H9 (cell line): ENCODE data around the gene EGFR. TPM values are rescaled to one million over a fixed set of nuclear protein-coding genes. Genes with fewer than 3 reads are reported as not detected.
A peak's percentile ranks its signal among the peaks of the same experiment; 100 is the strongest.

ENCODE experiments used
- DNase-seq: peaks from one replicate; pipeline ENCODE4 v3.0.0-alpha.2; 2017
- H2AFZ ChIP-seq: one replicate; pipeline ENCODE4 v1.6.1; 2013; ENCODE audit warnings: mild to moderate bottlenecking, low read length, control low read depth, moderate library complexity
- H2AK5ac ChIP-seq: 2 replicates; pipeline ENCODE4 v1.6.1; 2013; ENCODE audit warnings: low read length, control low read depth, mixed read lengths; ENCODE audit not compliant: insufficient read length
- H2BK120ac ChIP-seq: one replicate; pipeline ENCODE4 v1.6.1; 2013; ENCODE audit warnings: low read depth, mild to moderate bottlenecking, low read length, control low read depth, inconsistent platforms; ENCODE audit not compliant: poor library complexity, severe bottlenecking
- H2BK12ac ChIP-seq: 2 replicates; pipeline ENCODE4 v1.6.1; 2013; ENCODE audit warnings: low read length, control low read depth, mixed read lengths, low read depth; ENCODE audit not compliant: insufficient read length
- H2BK15ac ChIP-seq: 2 replicates; pipeline ENCODE4 v1.6.1; 2013; ENCODE audit warnings: low read depth, low read length, control low read depth
- H2BK20ac ChIP-seq: one replicate; pipeline ENCODE4 v1.6.1; 2013; ENCODE audit warnings: low read depth, mild to moderate bottlenecking, low read length, control low read depth, inconsistent platforms; ENCODE audit not compliant: poor library complexity, severe bottlenecking
- H2BK5ac ChIP-seq: 2 replicates; pipeline ENCODE4 v1.6.1; 2013; ENCODE audit warnings: low read length, control low read depth, mixed read lengths; ENCODE audit not compliant: insufficient read length
- H3K14ac ChIP-seq: 2 replicates; pipeline ENCODE4 v1.6.1; 2013; ENCODE audit warnings: low read length, control low read depth; ENCODE audit not compliant: insufficient read depth
- H3K18ac ChIP-seq: 2 replicates; pipeline ENCODE4 v1.6.1; 2013; ENCODE audit warnings: low read depth, mild to moderate bottlenecking, mixed read lengths, low read length, control low read depth; ENCODE audit not compliant: insufficient read length
- H3K23ac ChIP-seq: 2 replicates; pipeline ENCODE4 v1.6.1; 2013; ENCODE audit warnings: low read length, control low read depth, mixed read lengths, low read depth; ENCODE audit not compliant: insufficient read length
- H3K23me2 ChIP-seq: 2 replicates; pipeline ENCODE4 v1.6.1; 2013; ENCODE audit warnings: low read depth, mild to moderate bottlenecking, mixed read lengths, low read length, control low read depth; ENCODE audit not compliant: insufficient read length, poor library complexity, severe bottlenecking
- H3K27ac ChIP-seq: 2 replicates; pipeline ENCODE4 v1.5.1; 2013; ENCODE audit warnings: low read length, control low read depth, mixed read lengths, low read depth; ENCODE audit not compliant: insufficient read length
- H3K27me3 ChIP-seq: 2 replicates; pipeline ENCODE4 v1.6.1; 2013; ENCODE audit warnings: low read length, control low read depth, inconsistent platforms; ENCODE audit not compliant: insufficient read depth
- H3K4ac ChIP-seq: 2 replicates; pipeline ENCODE4 v1.6.1; 2013; ENCODE audit warnings: low read depth, mild to moderate bottlenecking, control low read depth, inconsistent platforms, low read length, moderate library complexity
- H3K4me1 ChIP-seq: 2 replicates; pipeline ENCODE4 v1.6.1; 2013; ENCODE audit warnings: low read length, control low read depth, inconsistent platforms; ENCODE audit not compliant: insufficient read depth
- H3K4me2 ChIP-seq: 2 replicates; pipeline ENCODE4 v1.6.1; 2013; ENCODE audit warnings: low read length, control low read depth, mixed read lengths; ENCODE audit not compliant: insufficient read length, insufficient read depth
- H3K56ac ChIP-seq: 2 replicates; pipeline ENCODE4 v1.6.1; 2013; ENCODE audit warnings: low read depth, mild to moderate bottlenecking, mixed read lengths, low read length, control low read depth; ENCODE audit not compliant: insufficient read length
- H3K79me1 ChIP-seq: 2 replicates; pipeline ENCODE4 v1.6.1; 2013; ENCODE audit warnings: low read depth, mild to moderate bottlenecking, moderate library complexity, low read length, control low read depth, inconsistent platforms; ENCODE audit not compliant: insufficient read depth, poor library complexity, severe bottlenecking
- H3K79me2 ChIP-seq: 2 replicates; pipeline ENCODE4 v1.6.1; 2013; ENCODE audit warnings: low read length, control low read depth, inconsistent platforms; ENCODE audit not compliant: insufficient read depth
- H3K9ac ChIP-seq: 2 replicates; pipeline ENCODE4 v1.6.1; 2013; ENCODE audit warnings: low read length, control low read depth, mixed read lengths; ENCODE audit not compliant: insufficient read length; ENCODE audit errors: extremely low read depth
- H3K9me3 ChIP-seq: one replicate; pipeline ENCODE4 v1.6.1; 2013; ENCODE audit warnings: low read depth, low read length, inconsistent platforms; ENCODE audit not compliant: control insufficient read depth
- H3T11ph ChIP-seq: one replicate; pipeline ENCODE4 v1.6.1; 2013; ENCODE audit warnings: mild to moderate bottlenecking, low read length, control low read depth, inconsistent platforms
- H4K20me1 ChIP-seq: one replicate; pipeline ENCODE4 v1.6.1; 2013; ENCODE audit not compliant: control insufficient read depth, insufficient read length, insufficient read depth
- H4K5ac ChIP-seq: 2 replicates; pipeline ENCODE4 v1.6.1; 2013; ENCODE audit warnings: low read depth, mild to moderate bottlenecking, mixed read lengths, low read length, control low read depth; ENCODE audit not compliant: insufficient read length
- H4K8ac ChIP-seq: replicated peaks from 2 replicates; pipeline ENCODE4 v1.6.1; 2013; ENCODE audit warnings: low read length, control low read depth, mixed read lengths, low read depth; ENCODE audit not compliant: insufficient read length
- H4K91ac ChIP-seq: 2 replicates; pipeline ENCODE4 v1.6.1; 2013; ENCODE audit warnings: low read depth, mild to moderate bottlenecking, moderate library complexity, mixed read lengths, low read length, control low read depth; ENCODE audit not compliant: insufficient read length
- H3K27ac Mint-ChIP-seq, 3 experiments: 2 replicates in 2 of 3; 3 replicates in 1 of 3; pipeline ENCODE4 v1.8.0; 2020 to 2021; ENCODE audit warnings: mixed read lengths in 3 of 3, mild to moderate bottlenecking in 1 of 3, moderate library complexity in 1 of 3
- H3K27me3 Mint-ChIP-seq: 2 replicates; pipeline ENCODE4 v1.8.0; 2021; ENCODE audit warnings: low read depth, mild to moderate bottlenecking, moderate library complexity, mixed read lengths
- H3K36me3 Mint-ChIP-seq, 3 experiments: 2 replicates in 2 of 3; 3 replicates in 1 of 3; pipeline ENCODE4 v1.8.0; 2020 to 2021; ENCODE audit warnings: low read depth in 3 of 3, mixed read lengths in 3 of 3; ENCODE audit not compliant: insufficient read depth in 1 of 3
- H3K4me1 Mint-ChIP-seq, 2 experiments: 2 replicates each; pipeline ENCODE4 v1.8.0; 2020; ENCODE audit warnings: mixed read lengths in 2 of 2
- H3K4me3 Mint-ChIP-seq, 2 experiments: 2 replicates in 1 of 2; 3 replicates in 1 of 2; pipeline ENCODE4 v1.8.0; 2020 to 2021; ENCODE audit warnings: mild to moderate bottlenecking in 2 of 2, mixed read lengths in 2 of 2, moderate library complexity in 1 of 2
- H3K9me3 Mint-ChIP-seq, 2 experiments: 2 replicates in 1 of 2; 3 replicates in 1 of 2; pipeline ENCODE4 v1.8.0; 2020; ENCODE audit warnings: mild to moderate bottlenecking in 2 of 2, mixed read lengths in 2 of 2, moderate library complexity in 1 of 2
- CTCF ChIP-seq: fragments of 200-600 bp; sonication (generic); conservative IDR thresholded peaks from 3 replicates; pipeline ENCODE4 v1.8.0; 2021; ENCODE audit warnings: antibody characterized with exemption, mild to moderate bottlenecking
- WGBS: extraction: QIAGEN DNeasy Blood & Tissue Kit; methylation state at CpG from one replicate; pipeline ENCODE4 v1.1.7; 2013; ENCODE audit warnings: missing lambda C conversion rate, low lambda C conversion rate, mixed read lengths; ENCODE audit not compliant: insufficient read length; ENCODE audit errors: extremely low coverage; 5-methylcytosine and 5-hydroxymethylcytosine counted together
- total RNA-seq: library from RNA; stranded (reverse); gene quantifications from 2 replicates; pipeline ENCODE4 v1.2.1, GENCODE V29; 2021

Gene EGFR
- total RNA-seq, 1 experiment from 2014 or later = 3.3 TPM

- no peaks in the 10 kb centered on the region for H3K9me3 ChIP-seq
- no peak overlapping the region for H2BK15ac ChIP-seq
- H2BK120ac ChIP-seq = no peak overlapping the region
- no peak for TF ChIP-seq CTCF
- no peak overlapping the region for H2BK12ac ChIP-seq
- Mint-ChIP-seq H3K36me3 (no peaks in the 10 kb centered on the region; a peak in 2 of 7 replicates), H3K27me3 (peaks cover 1% of the 10 kb centered on the region; the same call in 1 of the 2 replicates), H3K9me3 (no peaks in the 10 kb centered on the region), H3K4me1 (peaks cover 47 to 49% of the 10 kb centered on the region in 2 experiments), H3K27ac (0 out of 7 replicates have a peak overlapping the region, but pooled peaks of 1 of the 3 experiments have one; percentile 36), H3K4me3 (no peak overlapping the region; a peak in 1 of 5 replicates)
- peaks cover 25% of the 10 kb centered on the region for H3K4me1 ChIP-seq
- no peaks in the 10 kb centered on the region for H3K23me2 ChIP-seq
- no peaks in the 10 kb centered on the region for H3K27me3 ChIP-seq
- no peak overlapping the region for H3K14ac ChIP-seq
- no peak overlapping the region for H2BK5ac ChIP-seq
- H3K79me1 ChIP-seq = no peaks in the 10 kb centered on the region
- no peaks in the 10 kb centered on the region for H3K79me2 ChIP-seq
- H3K4me2 ChIP-seq = no peak overlapping the region
- H3K9ac ChIP-seq = no peak overlapping the region
- no peak overlapping the region for H4K8ac ChIP-seq
- H4K20me1 ChIP-seq = peaks cover 2% of the 10 kb centered on the region
- no peak overlapping the region for H4K5ac ChIP-seq
- no peak overlapping the region for H3K23ac ChIP-seq
- no CpG with 5 or more reads among the region's 11 CpGs for WGBS
- no peak overlapping the region for H2BK20ac ChIP-seq
- no peak overlapping the region for H2AK5ac ChIP-seq
- H3K56ac ChIP-seq = no peak overlapping the region
- no peak overlapping the region for H3K18ac ChIP-seq
- no peak overlapping the region for H3K4ac ChIP-seq
- no peak overlapping the region for H3K27ac ChIP-seq
- no peak for DNase-seq
- no peak overlapping the region for H4K91ac ChIP-seq
- H2AFZ ChIP-seq = no peak overlapping the region
- H3T11ph ChIP-seq = no peak overlapping the region
These were observed 169.1 kb downstream of the EGFR start for GRCh38 chr7:55187701-55188491.
